SIG-M5 treated with dmso at 0.1 percent for 504 hours (cell line): ENCODE measurements around the gene SPSB1.

Experiments used
- DNase-seq: peaks from one replicate; lab custom pipeline; 2025; ENCODE audit not compliant: unreplicated experiment; lab: John Stamatoyannopoulos, UW

The SPSB1 gene

DNA sequence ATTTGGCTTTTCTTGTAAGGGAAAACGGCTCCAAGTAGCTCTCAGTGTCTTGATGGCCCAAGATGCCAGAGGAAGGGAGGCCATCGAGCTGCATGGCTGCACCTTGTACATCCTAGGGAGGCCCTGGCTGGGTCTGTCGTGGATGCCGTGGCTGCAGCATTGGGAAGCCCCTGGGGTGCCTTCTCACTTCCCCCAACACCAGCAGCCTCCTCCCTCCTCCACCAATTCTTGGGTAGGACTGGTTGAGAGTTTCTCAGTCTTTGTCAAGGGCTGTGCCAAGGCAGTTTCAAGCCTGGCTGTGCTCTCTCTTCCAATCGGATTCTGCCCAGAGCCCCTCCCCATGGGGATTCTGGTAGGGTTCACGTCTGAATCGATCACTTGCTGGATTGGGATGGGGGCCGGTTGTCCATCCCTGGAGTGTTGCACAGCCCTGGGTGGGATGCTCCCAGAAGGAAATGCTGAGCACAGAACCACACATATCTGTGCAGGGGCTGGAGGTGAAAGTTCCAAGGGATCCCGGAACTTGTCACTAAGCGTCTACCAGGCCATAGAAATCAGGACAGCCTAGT, 14.0 kb upstream of the SPSB1 start:
- DNase-seq: no peak

DNA sequence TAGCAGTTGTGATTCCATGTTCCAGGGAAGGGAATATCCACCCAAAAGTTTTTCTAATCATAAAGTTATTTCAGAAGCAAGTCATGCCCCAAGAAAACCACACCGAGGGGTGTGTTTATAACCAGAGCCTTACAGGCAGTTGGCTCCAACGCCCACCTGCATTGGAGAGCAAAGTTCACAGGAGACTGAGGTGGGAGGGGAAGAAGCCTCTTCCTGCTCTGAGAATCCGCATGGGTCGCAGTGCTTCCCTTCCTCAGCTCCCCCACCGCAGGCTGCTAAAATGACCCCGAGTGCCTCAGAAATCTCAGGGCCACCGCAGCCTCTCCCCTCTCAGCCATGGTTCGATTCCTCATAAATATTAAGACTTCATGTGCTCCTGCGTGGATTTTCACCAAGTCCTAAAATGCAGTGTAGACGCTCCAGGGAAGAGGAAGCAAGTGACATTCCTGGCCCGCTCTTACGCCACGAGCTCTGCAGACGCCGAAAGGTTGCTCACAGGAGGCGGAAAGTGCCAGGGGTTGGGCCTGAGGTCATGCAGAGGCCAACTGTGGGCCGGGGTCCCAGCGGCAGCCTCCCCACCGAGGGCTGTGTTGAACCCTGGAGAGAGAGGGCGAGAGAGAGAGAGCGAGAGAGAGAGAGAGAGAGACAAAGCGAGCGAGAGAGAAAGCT, 13.4 kb upstream of the SPSB1 start:
- no peak for DNase-seq

DNA sequence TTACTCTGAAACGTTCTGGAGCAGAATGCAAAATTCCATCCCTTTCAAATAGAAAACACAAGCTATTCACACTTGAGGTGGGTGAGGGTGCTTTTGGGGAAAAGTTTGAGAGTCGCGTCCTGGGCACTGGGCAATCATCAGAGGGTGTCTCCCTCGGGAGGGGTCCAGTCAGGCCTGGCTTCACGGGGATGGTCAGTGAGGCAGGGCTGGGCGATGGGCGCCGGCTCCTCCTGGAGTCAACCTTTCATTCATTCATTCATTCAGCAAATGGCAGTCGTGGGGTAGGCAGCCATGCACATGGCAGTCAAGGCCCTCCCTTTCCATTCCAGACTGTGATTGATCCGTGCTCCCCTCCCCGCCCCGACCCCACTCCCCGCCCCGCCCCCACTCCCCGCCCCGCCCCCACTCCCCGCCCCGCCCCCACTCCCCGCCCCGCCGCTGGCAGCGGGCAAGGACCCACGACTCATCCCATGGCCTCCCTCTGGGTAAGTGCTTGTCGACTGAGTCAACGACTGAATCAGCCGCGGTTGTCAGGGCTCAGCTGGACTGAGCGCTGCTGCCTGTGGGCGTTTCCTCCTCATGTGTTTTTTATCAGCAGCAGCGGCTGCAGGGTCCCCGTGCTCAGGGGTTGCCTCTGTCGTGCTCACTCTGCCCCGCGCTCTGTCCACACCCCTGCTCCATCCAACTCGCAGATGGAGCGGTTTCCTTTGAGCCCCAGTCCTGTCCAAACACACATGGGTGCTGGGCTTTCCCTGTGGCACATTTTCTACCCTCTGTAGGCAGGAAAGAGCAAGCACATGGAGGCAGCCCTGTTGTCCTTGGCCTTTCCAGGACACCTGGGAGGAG, 12.5 kb upstream of the SPSB1 start:
- DNase-seq: no peak

DNA sequence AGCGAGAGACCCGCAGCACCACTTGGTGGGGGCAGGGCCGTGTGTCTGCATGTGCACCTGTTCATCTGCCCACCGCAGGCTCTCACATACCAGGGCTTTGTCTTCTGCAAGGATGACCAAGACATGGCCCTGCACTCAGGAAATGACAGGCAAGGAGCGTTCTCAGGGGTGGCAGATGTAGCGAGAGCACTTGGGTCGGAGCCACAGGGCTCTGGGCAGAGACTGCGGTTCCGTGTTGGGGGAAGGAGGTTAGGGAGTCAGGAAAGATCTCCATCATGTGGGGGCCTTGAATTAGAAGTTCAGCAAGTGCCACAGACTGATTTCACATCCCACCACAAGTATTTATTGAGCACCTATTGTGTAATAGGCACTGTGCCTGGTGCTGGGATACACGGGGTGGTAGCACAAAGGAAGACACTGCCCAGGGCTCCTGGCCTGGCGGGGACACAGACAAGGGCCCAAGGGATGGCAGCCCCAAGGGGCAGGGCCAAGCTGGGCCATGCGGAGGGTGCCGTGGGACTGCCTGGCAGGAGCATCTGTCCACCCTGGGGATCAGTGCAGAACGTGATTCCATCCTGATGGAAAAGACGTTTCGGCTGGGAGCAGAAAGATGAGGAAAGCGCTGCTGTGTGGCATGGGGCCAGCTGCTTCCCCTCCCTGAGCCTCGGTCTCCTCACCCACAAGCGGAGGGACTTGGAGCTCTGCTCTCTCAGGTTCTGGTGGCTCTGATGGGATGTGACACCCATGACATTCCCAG, 11.4 kb upstream of the SPSB1 start:
- no peak for DNase-seq

DNA sequence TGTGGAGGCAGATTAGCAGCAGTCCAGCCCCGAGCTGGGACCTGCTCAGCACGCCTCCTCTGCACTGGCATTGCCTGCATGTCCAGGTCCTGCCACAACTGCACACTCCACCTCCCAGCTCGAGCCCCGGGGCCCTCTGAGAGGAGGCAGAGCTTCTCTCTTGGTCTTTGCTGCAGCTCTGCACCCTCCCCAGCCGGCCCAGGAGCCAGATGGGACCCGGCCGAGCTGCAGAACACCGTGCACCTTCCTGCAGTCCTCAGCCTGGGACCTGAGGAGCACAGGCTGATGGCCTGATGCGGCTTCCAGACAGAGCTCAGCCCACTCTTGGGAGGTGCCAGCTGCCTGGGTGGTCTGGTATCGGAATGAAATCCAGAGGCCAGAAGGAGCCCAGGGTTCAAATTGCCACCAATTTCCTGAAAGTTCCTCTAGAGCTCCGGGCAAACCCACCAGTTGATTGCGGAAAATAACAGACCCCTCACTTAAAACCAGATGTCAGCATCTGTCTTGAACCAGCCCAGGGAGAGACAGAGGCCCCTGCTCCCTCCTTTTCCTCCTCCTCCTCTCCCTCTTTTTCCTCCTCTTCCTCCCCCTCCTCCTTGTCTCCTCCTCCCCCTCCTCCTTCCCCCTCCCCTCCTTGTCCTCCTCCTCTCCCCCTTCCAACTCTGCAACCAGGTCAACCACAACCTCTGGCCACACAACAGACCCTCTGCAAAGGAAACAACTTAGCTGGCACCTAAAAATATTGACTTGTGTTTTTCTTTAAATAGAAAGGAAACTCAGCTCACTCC, 10.6 kb upstream of the SPSB1 start:
- no peak for DNase-seq

DNA sequence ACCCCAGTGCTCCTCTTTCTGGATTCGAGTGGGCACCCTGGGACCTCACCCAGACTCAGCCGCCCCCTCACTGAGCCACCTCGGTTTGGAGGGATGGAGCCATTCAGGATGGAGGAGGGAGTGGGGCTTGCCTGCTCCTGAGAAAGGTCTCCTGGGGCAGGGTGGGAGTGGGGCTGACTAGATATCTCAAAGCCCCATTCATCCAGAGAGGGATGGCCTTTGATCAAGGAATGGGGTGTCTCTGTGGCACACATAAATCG, 10.1 kb upstream of the SPSB1 start:
- DNase-seq: no peak

DNA sequence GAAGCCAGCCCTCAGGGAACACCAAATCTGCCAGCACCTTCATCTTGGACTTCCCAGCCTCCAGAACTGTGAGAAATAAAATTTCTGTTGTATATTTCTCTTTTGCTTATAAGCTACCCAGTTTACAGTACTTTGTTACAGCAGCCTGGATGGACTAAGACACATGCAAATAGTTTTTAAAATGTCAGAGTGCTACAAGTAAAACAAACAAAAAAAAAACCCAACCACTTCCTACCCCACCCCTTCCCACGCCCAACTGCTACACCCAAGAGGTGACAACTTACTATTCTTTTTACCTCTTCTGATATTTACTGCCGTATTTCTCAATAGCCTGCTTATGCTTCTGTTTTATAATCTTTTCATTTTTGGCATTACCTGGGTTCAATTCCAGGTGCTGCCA, 8.6 kb upstream of the SPSB1 start:
- no peak for DNase-seq

DNA sequence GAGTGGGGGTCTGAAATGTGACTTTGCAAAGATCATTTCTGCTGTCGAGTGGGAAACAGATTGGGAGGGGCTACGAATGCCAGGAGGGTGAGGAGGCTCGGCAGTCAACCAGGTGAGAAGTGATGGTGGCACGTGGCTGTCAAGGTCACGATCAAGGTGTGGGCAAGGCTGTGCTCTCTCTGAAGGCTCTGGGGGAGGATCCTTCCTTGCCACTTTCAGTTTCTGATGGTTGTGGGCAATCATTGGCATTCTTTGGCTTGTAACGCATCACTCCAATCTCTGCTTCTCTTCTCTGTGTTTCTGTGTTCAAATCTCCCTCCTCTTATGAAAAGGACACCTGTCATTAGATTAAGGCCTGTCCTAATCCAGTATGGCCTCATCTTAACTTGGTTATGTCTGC, 6.1 kb upstream of the SPSB1 start:
- DNase-seq: no peak

DNA sequence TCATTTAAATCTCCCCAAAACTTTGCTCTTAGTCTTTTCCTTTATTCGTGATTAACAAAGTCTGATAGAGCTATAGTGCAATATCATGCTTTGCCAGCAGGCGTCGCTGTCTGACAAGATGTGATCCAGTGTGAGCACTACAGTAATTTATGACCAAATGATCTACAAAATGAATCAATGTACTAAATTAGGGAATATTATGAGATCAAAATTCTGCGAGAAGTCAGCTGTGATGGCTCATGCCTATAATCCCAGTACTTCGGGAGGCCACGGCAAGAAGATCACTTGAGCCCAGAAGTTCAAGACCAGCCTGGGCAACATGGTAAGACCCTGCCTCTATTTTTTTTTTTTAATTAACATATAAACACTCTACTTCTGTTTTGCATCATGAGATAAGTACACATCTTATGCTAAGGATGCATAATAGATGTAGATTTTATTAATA, 3.6 kb upstream of the SPSB1 start:
- DNase-seq: no peak

DNA sequence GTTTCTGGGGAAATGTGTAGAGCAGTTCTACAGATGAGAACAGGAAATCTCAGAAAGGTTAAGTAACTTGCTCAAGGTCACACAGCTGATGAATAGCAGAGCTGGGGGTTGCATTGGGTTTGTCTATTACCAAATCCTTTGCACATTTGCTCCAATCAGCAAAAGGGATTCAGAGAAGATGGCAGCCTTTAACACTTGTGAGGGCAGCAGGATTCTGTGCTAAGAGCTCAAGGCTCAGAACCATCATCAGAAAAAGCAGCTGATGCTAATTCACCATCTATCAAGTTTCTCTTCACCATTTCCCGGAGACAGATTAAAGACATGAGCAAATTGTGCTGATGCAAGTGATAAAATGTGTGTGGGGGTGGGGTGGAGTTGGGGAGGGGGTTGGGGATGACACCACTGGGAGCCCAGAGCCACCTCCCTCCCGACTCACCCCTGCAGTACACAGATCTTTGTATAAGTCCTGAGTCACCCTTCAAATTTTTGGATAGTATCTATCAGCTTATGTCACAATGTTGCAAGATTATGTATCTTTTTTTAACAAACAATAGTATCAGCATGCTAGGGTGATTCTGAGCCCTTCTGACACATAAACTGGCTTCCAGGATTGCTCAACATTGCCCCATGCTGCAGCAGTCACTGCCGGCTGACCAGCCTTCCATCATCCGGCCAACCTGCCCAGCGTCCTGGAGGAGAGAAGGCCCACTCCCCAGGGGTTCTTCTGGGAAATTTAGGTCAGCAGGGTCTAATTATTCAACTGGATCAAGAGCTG, 2.8 kb upstream of the SPSB1 start:
- DNase-seq: peak; percentile 59

DNA sequence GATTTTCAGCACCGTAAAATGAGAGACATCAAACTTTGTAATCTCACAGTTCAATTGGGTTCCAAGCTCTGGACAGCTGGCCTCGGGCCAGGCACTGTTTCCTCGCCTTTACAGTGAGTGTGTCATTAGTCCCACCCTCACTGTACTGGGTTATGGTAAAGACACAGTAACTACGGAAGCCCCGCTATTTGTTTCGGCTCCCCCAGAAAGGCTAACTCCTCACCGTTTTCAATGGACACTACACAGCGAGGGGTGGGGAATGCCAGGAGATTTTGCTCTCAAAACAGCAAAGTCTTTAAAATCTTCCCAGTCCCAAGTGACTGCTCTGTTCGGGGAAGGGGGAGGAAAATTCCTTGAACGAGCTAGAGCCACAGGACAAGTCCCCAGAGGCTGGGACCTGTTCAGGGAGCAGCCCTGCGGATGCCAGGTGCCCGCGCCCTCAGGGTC, 757 bp upstream of the SPSB1 start:
- no peak for DNase-seq

DNA sequence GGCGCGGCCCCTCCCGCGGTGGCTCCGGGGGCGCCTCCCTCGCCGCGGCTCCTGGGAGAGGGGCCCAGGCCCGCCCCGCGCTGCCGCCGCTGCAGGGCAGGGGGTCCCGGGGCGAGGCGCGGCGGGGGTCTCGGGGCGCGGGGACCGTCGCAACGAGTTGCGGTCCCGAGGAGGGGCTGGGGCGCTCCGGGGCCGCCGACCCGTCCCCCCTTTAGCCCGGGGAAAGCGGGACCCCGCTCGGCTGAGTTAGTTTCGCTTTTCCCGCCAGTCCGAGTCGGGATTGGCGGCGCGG, 493 bp downstream of the SPSB1 start:
- no peak for DNase-seq

DNA sequence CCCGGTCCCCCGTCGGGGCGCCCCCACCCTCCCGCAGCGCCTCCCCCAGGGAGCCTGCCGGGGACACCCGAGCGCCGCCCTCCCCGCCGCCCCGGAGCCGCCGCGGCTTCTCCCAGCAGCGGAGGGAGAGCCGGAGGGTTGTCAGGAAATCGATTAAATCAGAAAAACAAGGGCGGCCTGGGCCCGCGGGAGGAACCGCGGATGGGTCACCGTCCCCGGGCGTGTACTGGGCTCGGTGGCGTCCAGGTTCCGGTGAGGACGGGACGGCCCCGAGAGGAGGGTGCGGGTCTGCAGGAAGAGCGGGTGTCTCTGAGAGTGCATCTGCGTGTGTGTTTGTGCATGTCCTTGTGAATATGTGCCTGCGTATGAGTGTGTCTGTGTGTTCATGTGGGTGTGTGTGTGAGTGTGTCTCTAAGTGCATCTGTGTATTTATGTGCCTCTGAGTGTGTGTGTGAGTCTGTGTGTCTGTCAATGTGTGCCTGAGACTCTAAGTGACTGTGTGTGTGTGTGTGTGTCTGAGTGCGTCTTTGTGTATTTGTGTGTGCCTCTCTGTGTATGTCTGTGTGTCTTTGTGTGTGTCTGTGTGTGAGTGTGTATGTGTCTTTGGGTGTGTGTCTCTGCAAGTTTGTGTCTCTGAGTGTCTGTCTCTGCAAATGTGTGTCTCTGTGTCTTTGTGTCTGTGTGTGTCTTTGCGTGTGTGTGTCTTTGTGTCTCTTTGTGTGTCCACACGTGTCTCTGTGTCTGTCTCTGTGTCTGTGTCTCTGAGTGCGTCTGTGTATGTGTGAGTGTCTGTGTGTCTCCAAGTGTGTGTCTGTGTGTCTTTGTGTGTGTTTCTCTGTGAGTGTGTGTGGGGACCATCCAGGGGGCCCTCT, 1.1 kb downstream of the SPSB1 start:
- no peak for DNase-seq

DNA sequence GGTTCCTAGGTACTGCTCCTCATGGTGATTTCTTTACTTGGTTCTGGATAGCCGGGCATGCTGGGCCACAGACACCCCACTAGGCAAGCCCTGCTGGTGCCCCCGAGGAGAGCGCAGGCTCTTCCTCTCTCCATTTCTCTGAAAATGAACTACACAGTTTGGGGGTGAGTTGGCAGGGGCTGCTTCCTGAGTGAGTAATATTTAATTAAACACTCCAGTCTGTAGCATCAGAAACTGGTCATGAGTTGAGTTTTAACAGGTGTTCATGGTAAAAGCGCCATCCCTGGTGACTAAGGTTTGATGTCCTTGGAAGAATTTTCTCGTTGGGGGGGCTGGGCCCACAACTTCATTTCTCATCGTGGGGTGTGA, 1.7 kb downstream of the SPSB1 start:
- DNase-seq: no peak

DNA sequence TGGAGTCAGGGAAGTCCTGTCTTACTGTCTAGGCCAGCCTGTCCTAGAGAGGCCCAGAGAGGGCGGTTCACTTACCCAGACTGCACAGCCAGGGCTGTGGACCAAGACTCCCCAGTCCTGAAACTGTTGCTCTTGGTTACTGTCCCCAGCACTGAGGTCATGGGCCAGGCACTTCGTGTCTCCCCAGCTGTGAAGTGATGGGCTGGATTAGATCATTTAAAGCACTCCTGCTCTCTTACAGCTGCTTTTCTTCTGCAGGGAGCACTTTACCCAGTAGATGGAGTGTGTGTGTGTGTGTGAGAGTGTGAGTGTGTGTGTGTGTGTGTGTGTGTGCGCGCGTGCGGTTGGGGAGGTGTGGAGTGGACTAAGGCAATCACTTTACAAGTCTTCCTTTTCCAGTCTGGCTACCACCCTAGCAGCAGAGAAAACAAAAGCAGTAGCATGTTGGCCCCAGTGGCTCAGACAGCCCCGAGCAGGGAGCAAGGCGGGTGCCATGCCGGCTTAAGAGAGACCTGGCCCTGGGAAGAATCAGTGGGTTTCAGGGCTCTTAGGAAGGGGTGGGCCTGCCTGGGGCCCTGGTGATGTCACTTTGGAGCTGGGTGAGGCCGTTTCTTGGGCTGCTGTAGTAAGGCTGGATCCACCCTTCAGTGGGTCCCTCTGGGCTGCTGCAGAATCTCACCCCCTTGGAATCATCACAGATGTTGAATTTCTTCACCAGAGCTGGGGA, 2.4 kb downstream of the SPSB1 start:
- DNase-seq: no peak

DNA sequence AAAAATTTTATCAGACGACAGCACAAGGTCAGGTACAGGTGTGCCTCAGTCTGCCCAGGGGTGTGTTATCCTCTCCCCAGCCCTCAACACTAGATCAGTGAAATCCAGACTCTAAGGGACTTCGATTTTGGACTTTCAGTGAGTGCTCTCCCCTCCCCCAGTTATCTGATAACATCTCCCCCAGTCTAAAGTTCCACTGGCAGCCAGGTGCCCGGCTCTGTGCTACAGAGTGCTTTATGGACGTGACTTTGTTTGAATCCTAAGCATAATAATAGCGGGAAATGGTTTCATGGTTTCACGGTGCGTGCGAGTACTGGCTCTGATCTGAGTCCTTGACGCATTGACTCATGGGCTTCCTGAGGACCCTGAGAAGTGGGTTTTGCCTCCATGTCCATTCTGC, 3.2 kb downstream of the SPSB1 start:
- DNase-seq: no peak

DNA sequence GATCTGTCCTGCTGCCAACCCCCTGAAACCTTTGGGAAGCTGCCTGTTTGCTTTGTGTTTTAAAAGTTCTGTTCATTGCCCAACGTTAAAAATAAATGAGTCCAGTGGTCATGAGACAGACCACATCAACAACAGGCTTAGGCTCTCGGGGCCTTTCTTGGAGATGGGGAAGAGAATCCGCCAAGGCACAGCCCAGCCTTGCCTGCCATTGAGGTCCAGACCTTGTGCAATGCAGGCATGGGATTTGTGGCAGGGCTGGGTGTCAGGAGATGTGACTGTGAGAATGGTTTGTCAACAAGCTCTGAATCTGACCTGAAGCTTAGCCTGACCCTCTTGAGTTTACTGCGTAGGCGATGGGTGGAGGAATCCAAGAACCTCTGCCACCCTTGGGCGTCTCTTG, 4.2 kb downstream of the SPSB1 start:
- DNase-seq: no peak

DNA sequence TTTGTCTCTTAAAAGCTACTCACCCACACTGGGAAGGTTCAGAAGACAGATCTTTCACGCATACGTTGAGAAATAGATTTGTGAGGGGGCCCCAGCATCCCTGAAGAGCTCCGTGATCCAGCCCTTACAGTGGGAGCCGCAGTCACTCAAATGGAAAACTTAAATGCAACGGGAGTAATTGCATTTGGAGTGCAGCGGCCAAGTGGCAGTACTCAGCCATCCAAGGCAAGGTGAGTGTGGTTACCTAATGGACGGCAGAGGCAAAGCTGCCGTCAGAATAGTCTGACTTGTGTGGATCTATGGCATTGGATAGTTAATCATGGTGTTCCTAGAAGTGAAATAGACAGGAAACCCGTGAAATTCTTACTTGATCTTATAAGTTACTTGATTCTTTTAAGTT, 5.1 kb downstream of the SPSB1 start:
- DNase-seq: no peak

DNA sequence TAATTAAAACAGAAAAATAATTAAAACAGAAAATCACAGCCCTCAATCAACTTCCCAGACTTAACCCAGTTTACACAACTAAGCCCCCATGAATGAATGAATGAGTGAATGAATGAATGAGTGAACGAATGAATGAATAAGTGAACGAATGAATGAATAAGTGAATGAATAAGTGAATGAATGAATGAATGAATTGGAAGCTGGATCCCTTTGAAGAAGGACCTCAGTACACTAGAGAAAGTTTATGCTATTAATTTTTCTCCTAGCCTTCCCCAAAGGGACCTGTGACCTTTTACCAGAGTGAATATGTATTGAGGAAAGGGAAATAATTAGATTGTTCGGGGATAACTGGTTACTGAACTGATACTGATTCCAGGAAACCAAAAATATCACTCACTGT, 5.6 kb downstream of the SPSB1 start:
- DNase-seq: no peak
